Right lobe of liver (tissue), 4 donors: Measurements from ENCODE around the gene AFP.

Experiments used
- CTCF ChIP-seq, 4 donors: fragments of 200-600 bp in 3 of 4; fragments of 450-650 bp in 1 of 4; IDR thresholded peaks; one replicate each; pipeline versions ENCODE4 v1.5.1 to v1.8.0; 2016 to 2022; ENCODE audit warnings: antibody characterized with exemption in 4 of 4, mild to moderate bottlenecking in 2 of 4
- POLR2A ChIP-seq: fragments of 450-650 bp; IDR thresholded peaks from one replicate; pipeline ENCODE4 v1.6.1; 2017; ENCODE audit warnings: antibody characterized with exemption, mild to moderate bottlenecking
- donor health status: DM: no; HTN: no; CAD: no.
- donor health status: DM: no; HTN: no; CAD: no.
- donor health status: DM: no; HTN: yes; CAD: no.

GRCh38 chr4:73388887-73389286 is 47.1 kb upstream of the AFP start:
- no peak for TF ChIP-seq CTCF (IDR thresholded peaks at IDR 0.05)
- no peak for TF ChIP-seq POLR2A
